Skeletal muscle tissue (tissue), 4 donors: Measurements from ENCODE around the gene KRT10. TPM values are rescaled to one million over a fixed set of nuclear protein-coding genes. Genes with fewer than 3 reads are reported as not detected.

ENCODE experiments used
- H3K27ac ChIP-seq: one replicate; pipeline ENCODE4 v1.7.0; 2013; ENCODE audit warnings: mild to moderate bottlenecking, low read depth, low read length, inconsistent platforms
- H3K27me3 ChIP-seq, 3 donors: one replicate each; pipeline ENCODE4 v1.7.0; 2013; ENCODE audit warnings: low read length in 3 of 3; ENCODE audit not compliant: control insufficient read depth in 3 of 3, insufficient read depth in 3 of 3
- H3K36me3 ChIP-seq, 3 donors: one replicate each; pipeline ENCODE4 v1.7.0; 2013; ENCODE audit warnings: low read length in 3 of 3; ENCODE audit not compliant: control insufficient read depth in 3 of 3, insufficient read depth in 3 of 3
- H3K4me1 ChIP-seq, 3 donors: one replicate each; pipeline ENCODE4 v1.7.0; 2013; ENCODE audit warnings: low read length in 3 of 3, mild to moderate bottlenecking in 3 of 3; ENCODE audit not compliant: control insufficient read depth in 3 of 3, insufficient read depth in 3 of 3
- H3K4me3 ChIP-seq, 3 donors: one replicate each; pipeline ENCODE4 v1.7.0; 2013; ENCODE audit warnings: low read length in 3 of 3
- H3K9ac ChIP-seq, 3 donors: one replicate each; pipeline ENCODE4 v1.7.0; 2013; ENCODE audit warnings: low read length in 3 of 3, mild to moderate bottlenecking in 3 of 3, moderate library complexity in 2 of 3, low read depth in 1 of 3
- H3K9me3 ChIP-seq, 3 donors: one replicate each; pipeline ENCODE4 v1.7.0; 2013; ENCODE audit warnings: low read length in 3 of 3; ENCODE audit not compliant: control insufficient read depth in 3 of 3
- total RNA-seq: library from RNA; depleted of rRNA; stranded (reverse); fragments of >200 nt; gene quantifications from one replicate; pipeline ENCODE4 v1.2.3, GENCODE V29; 2014
- donor health status: Osteomylitis.

The KRT10 gene
- total RNA-seq, 1 donor from 2014 or later: 2.6 TPM

- no peaks in the 10 kb centered on the region for H3K36me3 ChIP-seq
- H3K27me3 ChIP-seq: no peaks in the 10 kb centered on the region
- H3K9me3 ChIP-seq: no peaks in the 10 kb centered on the region
- H3K4me1 ChIP-seq: peaks cover 0 to 3% (median 0%) of the 10 kb centered on the region in 3 donors
- no peak overlapping the region for H3K4me3 ChIP-seq
- no peak overlapping the region for H3K9ac ChIP-seq
- no peak overlapping the region for H3K27ac ChIP-seq
Measured at GRCh38 chr17:40854175-40854814, 31.9 kb upstream of the KRT10 start.

- Histone ChIP-seq H3K27me3 (no peaks in the 10 kb centered on the region), H3K27ac (no peak overlapping the region), H3K9ac (no peak overlapping the region), H3K9me3 (no peaks in the 10 kb centered on the region), H3K4me3 (no peak overlapping the region), H3K36me3 (no peaks in the 10 kb centered on the region), H3K4me1 (no peaks in the 10 kb centered on the region)
Measured at GRCh38 chr17:40852364-40852763, 29.9 kb upstream of the KRT10 start.

GRCh38 chr17:40850293-40850972, 28.0 kb upstream of the KRT10 start:
- Histone ChIP-seq H3K9me3 (no peaks in the 10 kb centered on the region), H3K27ac (no peak overlapping the region), H3K27me3 (no peaks in the 10 kb centered on the region), H3K4me3 (no peak overlapping the region), H3K9ac (no peak overlapping the region), H3K4me1 (no peaks in the 10 kb centered on the region), H3K36me3 (no peaks in the 10 kb centered on the region)

DNA sequence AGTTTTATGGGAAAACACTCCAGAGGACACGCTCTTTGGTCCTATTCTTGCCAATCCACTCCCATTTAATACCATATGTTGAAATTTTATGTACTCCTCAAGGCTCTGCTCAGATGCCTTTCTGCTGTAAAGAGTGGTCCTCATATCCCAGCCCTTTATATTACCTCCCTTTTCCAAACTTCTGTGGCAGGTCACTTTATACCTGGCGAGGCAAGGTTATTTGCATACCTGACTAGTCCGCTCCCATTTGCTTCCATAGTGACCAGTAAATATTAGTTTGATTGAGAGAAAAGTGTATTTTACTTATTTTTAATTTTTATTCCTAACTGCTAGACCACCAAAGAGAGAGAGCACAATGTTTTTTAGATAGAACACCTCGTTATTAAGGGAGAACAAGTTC, 27.3 kb upstream of the KRT10 start:
- no peaks in the 10 kb centered on the region for H3K27me3 ChIP-seq

DNA sequence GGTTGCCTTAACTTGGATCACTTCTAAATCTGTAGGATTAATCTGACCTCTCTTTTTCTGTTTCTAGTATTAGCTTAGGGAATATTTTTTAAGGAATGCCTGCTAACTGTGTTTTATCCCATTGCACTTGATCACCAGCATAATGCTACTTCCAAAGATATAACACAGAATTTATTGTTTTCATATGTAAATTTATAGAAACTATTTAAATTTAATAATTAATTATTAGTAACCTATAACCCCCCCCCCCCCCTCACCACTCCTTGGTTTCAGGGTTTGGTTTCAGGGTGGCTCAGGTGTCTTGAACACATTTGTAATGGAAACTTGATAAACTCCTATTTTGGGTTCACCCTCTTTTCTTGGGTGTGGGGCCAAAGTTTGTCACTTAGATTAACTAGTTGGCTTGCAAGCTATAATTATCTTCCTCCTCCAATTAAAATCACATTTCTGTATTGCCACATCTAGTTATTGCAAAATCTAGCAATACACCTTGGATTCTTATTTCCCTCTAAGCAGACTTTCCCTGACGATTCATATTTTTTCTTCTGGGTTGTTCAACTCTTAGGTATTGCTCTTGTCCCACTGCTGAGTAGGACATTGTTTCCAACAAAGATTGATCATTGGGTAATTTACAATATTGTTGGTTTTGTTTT, 26.3 kb upstream of the KRT10 start:
- Histone ChIP-seq H3K36me3 (no peaks in the 10 kb centered on the region), H3K9ac (no peak overlapping the region), H3K9me3 (no peaks in the 10 kb centered on the region), H3K27me3 (no peaks in the 10 kb centered on the region), H3K4me3 (no peak overlapping the region), H3K27ac (no peak overlapping the region), H3K4me1 (no peaks in the 10 kb centered on the region)

More for the DNA sequence above, 27.3 kb upstream of the KRT10 start:
- H3K27ac ChIP-seq: no peak overlapping the region
- no peak overlapping the region for H3K4me3 ChIP-seq
- H3K9ac ChIP-seq: no peak overlapping the region
- H3K36me3 ChIP-seq: no peaks in the 10 kb centered on the region
- H3K4me1 ChIP-seq: no peaks in the 10 kb centered on the region
- no peaks in the 10 kb centered on the region for H3K9me3 ChIP-seq

DNA sequence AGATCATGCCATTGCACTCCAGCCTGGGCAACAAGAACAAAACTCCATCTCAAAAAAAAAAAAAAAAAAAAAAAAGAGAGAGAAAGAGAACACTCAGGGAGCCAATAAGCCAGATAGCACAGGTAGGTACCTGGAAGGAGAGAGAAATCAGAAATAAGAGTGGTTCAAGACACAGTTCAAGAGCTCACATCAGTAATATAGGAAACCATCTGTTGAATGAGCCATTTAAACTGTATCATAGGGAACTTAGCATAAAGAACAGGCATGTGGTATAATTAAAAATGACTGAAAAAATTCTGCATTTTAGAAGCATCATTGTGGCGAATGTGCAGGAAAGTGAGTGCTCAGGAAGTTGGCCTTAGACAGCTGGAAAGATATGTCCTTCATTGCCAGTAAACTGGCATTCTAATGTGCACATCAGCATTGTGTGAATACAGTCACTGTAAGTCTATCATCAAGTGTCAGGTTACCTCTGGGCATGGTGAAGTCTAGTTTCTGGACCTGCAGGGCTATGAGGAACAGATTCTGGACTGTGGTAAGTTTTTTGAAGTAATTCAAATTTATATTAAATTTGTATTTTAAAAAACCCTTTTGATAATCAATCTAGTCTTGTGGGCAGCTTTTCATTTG, 24.2 kb upstream of the KRT10 start:
- no peaks in the 10 kb centered on the region for H3K9me3 ChIP-seq
- no peak overlapping the region for H3K4me3 ChIP-seq
- no peak overlapping the region for H3K9ac ChIP-seq
- no peak overlapping the region for H3K27ac ChIP-seq
- H3K36me3 ChIP-seq: no peaks in the 10 kb centered on the region
- H3K27me3 ChIP-seq: no peaks in the 10 kb centered on the region
- no peaks in the 10 kb centered on the region for H3K4me1 ChIP-seq

DNA sequence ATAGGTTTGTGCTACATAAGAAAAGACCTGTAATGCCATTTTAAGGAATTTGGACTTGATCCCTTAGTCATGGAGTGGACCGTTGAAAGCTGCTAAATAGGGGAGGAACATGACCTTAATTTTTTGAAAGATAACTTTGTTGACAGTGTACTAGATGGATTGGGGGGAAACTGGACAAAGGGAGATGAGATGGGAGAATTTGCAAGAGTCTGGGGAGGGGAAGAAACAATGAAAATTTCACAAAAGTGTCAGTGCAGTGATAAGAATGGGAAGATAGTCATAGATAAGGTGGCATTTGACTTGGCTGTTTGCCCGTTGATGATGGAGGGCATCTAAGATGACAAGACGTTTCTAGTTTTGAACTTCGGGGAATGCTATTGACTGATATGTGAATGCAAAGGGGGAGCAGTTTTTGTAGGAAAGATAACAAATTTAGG, 22.3 kb upstream of the KRT10 start:
- Histone ChIP-seq H3K4me1 (no peaks in the 10 kb centered on the region), H3K27me3 (no peaks in the 10 kb centered on the region), H3K36me3 (no peaks in the 10 kb centered on the region), H3K27ac (no peak overlapping the region), H3K4me3 (no peak overlapping the region), H3K9me3 (no peaks in the 10 kb centered on the region), H3K9ac (no peak overlapping the region)

DNA sequence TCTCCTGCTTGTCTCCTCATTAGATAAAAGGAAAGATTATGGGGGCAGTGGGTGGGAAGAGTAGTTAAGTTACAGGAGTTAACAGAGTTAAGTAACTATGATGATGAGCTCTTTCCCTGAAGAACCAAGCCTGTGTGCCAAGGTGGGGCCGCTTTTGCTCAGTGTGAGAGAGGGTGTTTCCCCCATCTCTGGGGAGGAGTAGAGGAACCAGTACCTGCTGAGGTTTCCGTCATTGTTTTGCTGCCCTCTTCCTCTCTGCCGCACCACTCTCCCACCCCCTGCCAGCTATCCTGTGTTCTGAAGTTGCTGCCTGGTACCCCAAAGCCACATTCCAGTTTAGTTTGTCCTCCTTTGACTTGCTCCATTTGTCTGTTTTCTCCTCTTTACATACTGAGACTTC, 20.8 kb upstream of the KRT10 start:
- no peak overlapping the region for H3K9ac ChIP-seq
- no peaks in the 10 kb centered on the region for H3K9me3 ChIP-seq
- no peak overlapping the region for H3K4me3 ChIP-seq
- H3K36me3 ChIP-seq: no peaks in the 10 kb centered on the region
- no peaks in the 10 kb centered on the region for H3K27me3 ChIP-seq
- no peak overlapping the region for H3K27ac ChIP-seq
- no peaks in the 10 kb centered on the region for H3K4me1 ChIP-seq

DNA sequence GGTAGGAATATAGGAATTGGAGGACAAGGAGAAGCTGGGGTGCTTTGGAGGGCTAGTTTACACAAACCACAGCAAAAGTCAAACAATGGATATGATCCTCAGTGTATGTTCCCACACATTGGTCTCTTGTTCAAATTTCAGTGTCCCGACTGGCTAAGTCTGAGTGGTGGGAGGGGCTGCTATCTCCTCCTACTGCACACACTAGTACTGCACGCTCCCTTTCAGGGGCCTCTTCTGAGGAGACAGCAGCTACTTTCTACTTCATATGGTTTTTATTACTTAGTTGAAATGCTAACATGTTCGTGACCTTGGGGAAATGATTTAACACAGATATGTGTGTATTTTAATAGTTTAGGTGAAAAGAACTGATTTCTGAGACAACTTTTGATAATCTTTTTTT, 18.8 kb upstream of the KRT10 start:
- no peaks in the 10 kb centered on the region for H3K4me1 ChIP-seq
- H3K36me3 ChIP-seq: no peaks in the 10 kb centered on the region
- H3K9me3 ChIP-seq: no peaks in the 10 kb centered on the region
- no peak overlapping the region for H3K27ac ChIP-seq
- no peak overlapping the region for H3K9ac ChIP-seq
- no peaks in the 10 kb centered on the region for H3K27me3 ChIP-seq
- H3K4me3 ChIP-seq: no peak overlapping the region

- Histone ChIP-seq H3K27me3 (no peaks in the 10 kb centered on the region), H3K9me3 (no peaks in the 10 kb centered on the region), H3K27ac (no peak overlapping the region), H3K4me3 (no peak overlapping the region), H3K36me3 (peaks cover 3 to 10% (median 9%) of the 10 kb centered on the region in 3 donors), H3K9ac (no peak overlapping the region), H3K4me1 (no peaks in the 10 kb centered on the region)
Measured at GRCh38 chr17:40839194-40839593, 16.8 kb upstream of the KRT10 start.
